M059J (cell line): ENCODE results near the gene TMEM35A. TPM values are rescaled to one million over a fixed set of nuclear protein-coding genes. Genes with fewer than 3 reads are reported as not detected.

Experiments
- total RNA-seq: library from RNA; depleted of rRNA; stranded (reverse); fragments of >200 nt; shearing (Covaris generic); gene quantifications from 2 replicates; pipeline ENCODE4 v1.2.3, GENCODE V29; 2014; rRNA removed

Gene TMEM35A
- total RNA-seq, 1 experiment from 2014 or later = 3.5 TPM

Other genes starting within 250 kb of the TMEM35A start
- gene NOX1, start 204.5 kb upstream of the TMEM35A start, total RNA-seq = not detected in 2 replicates
- 3.2 and 3.7 TPM in 2 replicates for gene XKRX, start 150.0 kb upstream of the TMEM35A start, total RNA-seq
- gene ARL13A, start 109.2 kb upstream of the TMEM35A start, total RNA-seq = not detected in 2 replicates
- 31.4 and 32.8 TPM in 2 replicates for gene TRMT2B, start 26.8 kb upstream of the TMEM35A start, total RNA-seq
- gene CENPI, start 19.3 kb downstream of the TMEM35A start, total RNA-seq = 43.8 and 69.2 TPM in 2 replicates
- 0.42 and 0.44 TPM in 2 replicates for gene DRP2, start 140.9 kb downstream of the TMEM35A start, total RNA-seq
- gene TAF7L, start 212.5 kb downstream of the TMEM35A start, total RNA-seq = not detected in 2 replicates